ENCODE measurements around the gene SULT1C4.

DNA sequence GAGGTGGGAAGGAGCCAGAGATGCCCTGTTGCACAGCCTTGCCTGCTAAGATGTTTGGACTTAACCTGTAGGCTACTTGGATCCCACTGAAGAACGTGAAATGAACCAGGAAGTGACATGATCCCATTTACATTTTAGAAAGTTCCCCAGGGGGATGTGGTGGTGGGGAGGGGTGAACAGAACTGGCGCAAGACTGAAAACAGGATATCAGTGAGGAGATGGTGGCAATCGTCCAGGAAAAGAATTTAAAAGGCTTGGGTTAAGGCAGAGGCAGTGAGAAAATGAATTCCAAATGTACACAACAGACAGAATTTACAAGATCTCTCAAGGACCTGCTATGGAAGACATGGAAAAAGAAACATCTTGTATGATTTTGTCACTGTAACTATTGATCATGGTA lies 46.8 kb upstream of the SULT1C4 start:
- TF ChIP-seq POLR2A (IDR thresholded peaks at IDR 0.05), result no peak
- TF ChIP-seq, protein P1, sequence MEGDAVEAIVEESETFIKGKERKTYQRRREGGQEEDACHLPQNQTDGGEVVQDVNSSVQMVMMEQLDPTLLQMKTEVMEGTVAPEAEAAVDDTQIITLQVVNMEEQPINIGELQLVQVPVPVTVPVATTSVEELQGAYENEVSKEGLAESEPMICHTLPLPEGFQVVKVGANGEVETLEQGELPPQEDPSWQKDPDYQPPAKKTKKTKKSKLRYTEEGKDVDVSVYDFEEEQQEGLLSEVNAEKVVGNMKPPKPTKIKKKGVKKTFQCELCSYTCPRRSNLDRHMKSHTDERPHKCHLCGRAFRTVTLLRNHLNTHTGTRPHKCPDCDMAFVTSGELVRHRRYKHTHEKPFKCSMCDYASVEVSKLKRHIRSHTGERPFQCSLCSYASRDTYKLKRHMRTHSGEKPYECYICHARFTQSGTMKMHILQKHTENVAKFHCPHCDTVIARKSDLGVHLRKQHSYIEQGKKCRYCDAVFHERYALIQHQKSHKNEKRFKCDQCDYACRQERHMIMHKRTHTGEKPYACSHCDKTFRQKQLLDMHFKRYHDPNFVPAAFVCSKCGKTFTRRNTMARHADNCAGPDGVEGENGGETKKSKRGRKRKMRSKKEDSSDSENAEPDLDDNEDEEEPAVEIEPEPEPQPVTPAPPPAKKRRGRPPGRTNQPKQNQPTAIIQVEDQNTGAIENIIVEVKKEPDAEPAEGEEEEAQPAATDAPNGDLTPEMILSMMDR (IDR thresholded peaks at IDR 0.05), result no peak
